GM19023 (cell line): Measurements from ENCODE around the gene PANX1.
"Not testable (repeated sequence)": the region's sequence is repeated elsewhere in the genome, so short reads cannot be mapped to it uniquely, and the experiment has no call there.

Source experiments
- ATAC-seq: cut with Tn5 transposase; IDR thresholded peaks from one replicate; pipeline ENCODE4 v1.9.1; 2021; ENCODE audit warnings: mild to moderate bottlenecking, moderate library complexity; ENCODE audit not compliant: unreplicated experiment

PANX1 gene

GRCh38 chr11:94128746-94129511 lies at the start of gene PANX1:
PANX1 (plus strand) TSS chr11:94128841; CDS start chr11:94129313, 472 bp downstream.
- ATAC-seq, result peak; percentile 82

- ATAC-seq, result no peak
Observed at GRCh38 chr11:94084164-94084563, 44.5 kb upstream of the PANX1 start.

GRCh38 chr11:94088906-94089305 lies 39.7 kb upstream of the PANX1 start:
- ATAC-seq, result no peak

- ATAC-seq, result no peak
Observed at GRCh38 chr11:94089341-94089740, 39.3 kb upstream of the PANX1 start.

GRCh38 chr11:94090401-94090800 lies 38.2 kb upstream of the PANX1 start:
- no peak for ATAC-seq

- no peak for ATAC-seq
Observed at GRCh38 chr11:94091091-94091490, 37.5 kb upstream of the PANX1 start.

- no peak for ATAC-seq
Observed at GRCh38 chr11:94100253-94100652, 28.4 kb upstream of the PANX1 start.

- no peak for ATAC-seq
Observed at GRCh38 chr11:94103471-94103870, 25.2 kb upstream of the PANX1 start.

- ATAC-seq, result no peak
Observed at GRCh38 chr11:94104734-94105133, 23.9 kb upstream of the PANX1 start.

- no peak for ATAC-seq
Observed at GRCh38 chr11:94106716-94107115, 21.9 kb upstream of the PANX1 start.

GRCh38 chr11:94107363-94107762 lies 21.3 kb upstream of the PANX1 start:
- ATAC-seq, result no peak

- ATAC-seq, result no peak
Observed at GRCh38 chr11:94111241-94111640, 17.4 kb upstream of the PANX1 start.

GRCh38 chr11:94111660-94112059 lies 17.0 kb upstream of the PANX1 start:
- ATAC-seq, result no peak

GRCh38 chr11:94112206-94112953 lies 16.3 kb upstream of the PANX1 start:
- ATAC-seq, result no peak

GRCh38 chr11:94117197-94117574 lies 11.5 kb upstream of the PANX1 start:
- ATAC-seq, result no peak

GRCh38 chr11:94117871-94118270 lies 10.8 kb upstream of the PANX1 start:
- ATAC-seq, result no peak

GRCh38 chr11:94119676-94120075 lies 9.0 kb upstream of the PANX1 start:
- not testable (repeated sequence) for ATAC-seq

- not testable (repeated sequence) for ATAC-seq
Observed at GRCh38 chr11:94120516-94120915, 8.1 kb upstream of the PANX1 start.

- no peak for ATAC-seq
Observed at GRCh38 chr11:94120946-94121345, 7.7 kb upstream of the PANX1 start.

GRCh38 chr11:94125407-94126115 lies 3.1 kb upstream of the PANX1 start:
- no peak for ATAC-seq

GRCh38 chr11:94127638-94128037 lies 1.0 kb upstream of the PANX1 start:
- ATAC-seq, result no peak

GRCh38 chr11:94128291-94128745 lies 323 bp upstream of the PANX1 start:
- peak; percentile 27 for ATAC-seq
